Measurements from ENCODE around the gene MIR17HG.
"Not testable (repeated sequence)": the region's sequence is repeated elsewhere in the genome, so short reads cannot be mapped to it uniquely, and the experiment has no call there.

Gene MIR17HG

DNA sequence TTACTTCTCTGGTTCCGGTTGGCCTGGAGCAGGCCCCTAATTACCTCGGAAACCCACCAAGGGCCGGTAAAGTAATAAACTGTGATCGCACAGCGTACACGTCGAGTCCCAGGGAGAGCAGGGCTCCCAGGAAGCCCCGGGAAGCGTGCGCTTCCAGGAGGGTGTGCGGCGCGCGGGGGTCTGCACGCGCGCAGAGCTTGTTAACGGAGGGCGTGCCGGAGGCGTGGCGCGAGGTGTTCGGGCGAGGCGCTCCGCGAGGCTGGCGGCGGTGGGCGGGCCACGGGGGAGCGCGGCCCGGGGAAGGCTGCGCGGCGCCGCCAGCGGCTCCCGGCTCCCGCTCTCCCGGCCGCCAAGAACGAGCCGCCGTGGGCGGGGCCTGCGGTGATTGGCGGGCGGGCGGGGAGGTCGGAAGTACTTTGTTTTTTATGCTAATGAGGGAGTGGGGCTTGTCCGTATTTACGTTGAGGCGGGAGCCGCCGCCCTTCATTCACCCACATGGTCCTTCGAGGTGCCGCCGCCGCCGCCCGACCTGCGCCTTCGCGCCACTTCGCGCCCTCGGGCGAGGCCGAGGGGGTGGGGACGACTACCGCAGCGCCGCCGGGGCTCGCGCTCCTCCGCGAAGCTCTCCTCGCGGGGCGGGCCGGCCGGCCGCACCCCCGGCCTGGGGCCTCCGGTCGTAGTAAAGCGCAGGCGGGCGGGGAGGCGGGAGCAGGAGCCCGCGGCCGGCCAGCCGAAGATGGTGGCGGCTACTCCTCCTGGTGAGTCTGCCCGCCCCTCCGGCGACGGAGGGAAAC lies at the start of gene MIR17HG:
Gene MIR17HG, plus strand, starts transcription at position 486 of the 794 bp plus-strand sequence.
- DNase-seq: peak; percentile 95

DNA sequence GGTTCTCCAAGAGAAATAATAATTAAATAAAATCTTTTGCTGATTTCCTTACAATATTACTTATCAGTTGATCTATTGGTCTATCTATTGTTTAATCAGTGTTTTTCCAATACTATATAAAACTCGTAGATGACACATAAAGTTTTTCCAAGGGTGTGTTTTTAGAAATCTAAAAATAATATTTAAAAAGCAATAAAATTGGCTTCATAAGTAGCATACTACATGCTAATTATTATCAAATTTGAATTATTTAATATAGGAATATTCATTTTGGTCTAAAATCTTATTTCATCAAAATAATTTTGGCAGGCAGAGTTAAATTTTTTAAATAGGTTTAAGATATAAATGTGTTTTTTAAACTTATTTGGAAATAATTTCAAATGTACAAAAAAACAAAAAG lies 49.4 kb upstream of the MIR17HG start:
- no peak for DNase-seq

DNA sequence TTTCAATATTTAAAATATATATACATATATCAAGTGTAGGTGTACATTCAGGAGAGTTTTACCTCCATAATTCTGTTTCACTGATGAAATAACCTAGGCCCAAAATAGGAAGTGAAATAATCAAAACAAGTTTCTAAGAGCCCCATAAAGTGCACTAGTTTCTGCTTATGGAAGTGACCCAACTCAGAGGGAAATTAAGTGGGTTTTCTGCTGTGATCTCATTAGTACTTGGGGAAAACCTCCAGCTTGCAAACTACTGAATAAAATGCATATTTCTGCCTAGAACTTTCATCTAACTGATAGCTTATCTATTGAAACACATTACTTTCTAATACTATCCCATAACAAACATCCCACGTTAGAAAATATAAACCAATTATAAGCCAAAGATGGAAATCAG lies 45.4 kb upstream of the MIR17HG start:
- DNase-seq: no peak

DNA sequence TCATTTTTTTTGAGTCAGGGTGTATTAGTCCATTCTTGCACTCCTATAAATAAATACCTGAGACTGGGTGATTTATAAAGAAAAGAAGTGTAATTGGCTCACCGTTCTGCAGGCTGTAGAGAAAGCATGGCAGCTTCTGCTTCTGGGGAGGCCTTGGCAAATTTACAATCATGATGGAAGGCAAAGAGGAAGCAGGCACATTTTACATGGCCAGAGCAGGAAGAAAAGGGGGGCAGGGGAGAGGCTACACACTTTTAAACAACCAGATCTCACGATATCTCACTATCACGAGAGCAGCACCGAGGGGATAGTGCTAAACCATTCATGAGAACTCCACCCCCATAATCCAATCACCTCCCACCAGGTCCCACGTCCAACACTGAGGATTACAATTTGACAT lies 44.5 kb upstream of the MIR17HG start:
- peak; percentile 49 for DNase-seq

DNA sequence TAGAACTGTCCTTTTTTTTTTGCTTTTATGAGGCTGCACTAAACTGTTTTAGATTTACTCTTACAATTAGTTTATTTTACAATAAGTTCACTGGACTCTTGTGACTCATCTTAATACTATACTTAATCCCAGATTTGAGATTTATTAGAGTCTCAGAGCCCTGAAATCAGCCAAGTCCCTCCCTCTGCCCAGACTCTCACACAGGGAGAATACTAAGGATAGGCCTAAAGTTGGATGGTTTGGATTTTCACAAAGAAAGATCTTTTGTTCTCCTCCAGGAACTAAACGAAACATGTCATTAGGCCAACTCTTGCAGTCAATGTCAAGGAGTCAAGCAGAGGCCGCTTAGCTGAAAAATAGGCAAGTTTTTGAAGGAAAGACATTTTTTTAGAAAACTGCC lies 42.7 kb upstream of the MIR17HG start:
- DNase-seq: no peak

DNA sequence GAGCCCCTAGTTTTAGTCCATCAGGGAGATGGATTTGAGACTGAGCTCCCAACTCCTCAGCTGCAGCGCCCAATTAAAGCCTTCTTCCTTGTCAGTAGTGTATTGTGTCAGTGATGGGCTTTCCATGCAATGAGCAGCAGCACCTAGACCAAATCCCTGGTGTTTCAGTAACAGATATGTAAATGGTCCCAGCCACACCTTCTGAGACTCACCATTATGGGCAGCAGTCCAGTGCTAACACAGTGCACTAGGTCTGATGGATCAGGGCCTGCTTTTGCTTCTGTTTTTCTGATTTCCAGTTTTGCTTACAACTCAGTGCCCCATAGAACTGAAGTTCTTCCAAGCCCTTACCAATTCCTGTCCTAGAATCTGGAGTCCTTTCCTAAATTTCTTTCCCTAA lies 41.8 kb upstream of the MIR17HG start:
- no peak for DNase-seq

DNA sequence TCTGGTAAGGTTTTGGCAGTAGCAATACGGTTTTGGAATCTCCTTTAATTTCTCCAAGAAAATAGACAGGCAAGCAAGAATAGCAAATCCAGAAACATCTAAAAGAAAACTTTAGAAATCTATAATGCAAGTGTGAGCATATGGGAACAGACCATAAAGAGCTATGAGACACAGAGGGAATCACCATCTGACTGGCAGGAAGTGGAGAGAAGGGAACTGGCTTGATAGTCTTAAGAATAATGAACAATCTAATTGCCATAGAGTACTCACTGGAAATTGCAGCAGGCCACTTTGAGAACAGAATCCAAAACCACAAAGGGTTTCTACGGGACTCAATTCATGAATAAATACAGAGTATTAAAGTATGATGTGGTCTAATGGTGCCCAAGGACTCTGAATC lies 39.6 kb upstream of the MIR17HG start:
- no peak for DNase-seq

DNA sequence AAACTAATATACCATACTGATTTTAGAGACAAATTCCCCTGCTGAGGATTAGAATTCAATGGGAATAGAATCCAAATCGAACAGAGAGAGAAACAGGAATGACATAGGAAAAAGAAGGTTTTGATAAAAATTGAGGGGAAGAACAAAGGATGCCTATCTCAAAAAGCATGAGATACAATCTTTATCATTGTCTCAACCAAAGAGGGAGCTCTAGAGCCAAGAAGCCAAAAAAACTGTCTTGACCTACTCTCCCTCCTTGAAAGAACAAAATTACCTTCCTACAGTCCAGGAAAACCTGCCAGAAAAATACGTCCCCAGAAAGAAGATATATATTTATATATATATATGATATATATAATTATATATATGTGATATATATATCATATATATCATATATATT lies 39.2 kb upstream of the MIR17HG start:
- no peak for DNase-seq

DNA sequence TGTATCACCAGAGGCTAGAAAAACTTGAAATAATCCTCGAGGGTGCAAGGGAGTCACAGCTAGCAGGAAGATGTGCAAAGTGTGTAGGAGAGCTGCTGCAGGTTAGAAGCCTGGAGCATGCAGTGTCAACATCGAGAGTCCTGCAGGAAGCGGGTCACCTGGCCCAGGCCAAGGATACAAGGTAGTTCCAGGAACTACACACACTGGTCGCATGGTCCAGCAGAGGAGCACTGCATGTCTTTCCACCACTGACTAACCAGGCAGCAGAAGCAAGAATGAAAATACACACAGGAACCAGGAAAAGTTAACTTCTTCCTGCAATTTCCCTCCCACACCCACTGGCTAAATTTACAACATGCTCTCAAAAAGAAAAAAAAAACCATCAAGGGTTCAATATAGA lies 36.0 kb upstream of the MIR17HG start:
- peak; percentile 23 for DNase-seq

DNA sequence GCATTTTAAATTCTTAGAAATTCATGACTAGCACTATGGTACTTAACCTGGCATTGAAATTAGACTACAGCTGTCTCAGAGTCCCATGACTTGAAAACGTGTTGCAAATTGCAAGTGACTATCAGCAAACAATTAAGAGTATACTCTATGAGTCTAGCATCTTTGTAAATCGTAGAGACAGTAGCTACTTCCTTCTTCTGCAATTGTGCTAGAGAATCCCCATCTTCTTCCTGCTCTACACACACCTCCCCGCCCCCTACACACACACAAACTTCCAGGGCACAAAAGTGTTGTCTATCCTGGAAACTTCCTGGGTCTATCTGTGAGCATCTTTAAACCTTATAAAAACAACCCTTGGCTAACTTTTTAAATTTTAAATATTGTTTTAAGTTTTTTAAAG lies 35.2 kb upstream of the MIR17HG start:
- DNase-seq: peak; percentile 29

DNA sequence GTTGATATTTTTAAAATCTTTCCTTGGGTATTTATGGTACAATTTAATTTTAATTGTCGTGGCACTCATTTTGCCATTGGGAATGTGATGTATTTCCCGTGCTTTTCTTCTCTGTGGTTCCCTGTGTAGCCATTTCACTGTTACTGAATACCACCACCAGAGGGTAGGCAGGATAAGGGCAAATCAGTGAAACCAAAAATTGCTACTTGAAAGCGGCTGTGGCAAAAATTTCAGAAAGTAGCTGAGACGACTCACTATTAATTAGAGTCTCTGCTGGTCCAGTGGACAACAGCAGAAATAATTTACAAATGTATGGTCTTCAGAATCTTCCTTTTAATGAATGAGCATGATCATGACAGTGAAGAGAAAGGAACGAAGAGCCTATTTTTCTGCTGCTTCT lies 34.4 kb upstream of the MIR17HG start:
- peak; percentile 84 for DNase-seq

DNA sequence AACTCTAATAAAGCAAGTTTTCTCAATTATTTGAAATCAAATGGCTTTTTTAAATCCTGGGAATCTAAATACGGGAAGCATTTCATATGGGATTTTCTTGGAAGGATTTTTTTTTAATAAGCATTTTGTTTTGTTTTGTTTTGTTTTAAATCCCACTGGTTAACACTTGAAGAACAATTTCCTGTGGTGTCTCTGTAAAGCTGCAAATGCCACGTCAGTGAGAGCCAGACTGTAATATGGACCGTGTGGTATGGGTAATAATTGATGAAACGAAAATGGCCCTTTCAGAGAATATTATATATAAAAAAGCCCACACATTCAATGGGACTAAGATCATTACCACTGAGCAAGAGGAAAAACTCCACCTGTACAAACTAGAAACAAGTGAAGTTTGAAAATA lies 33.9 kb upstream of the MIR17HG start:
- DNase-seq: peak; percentile 37

DNA sequence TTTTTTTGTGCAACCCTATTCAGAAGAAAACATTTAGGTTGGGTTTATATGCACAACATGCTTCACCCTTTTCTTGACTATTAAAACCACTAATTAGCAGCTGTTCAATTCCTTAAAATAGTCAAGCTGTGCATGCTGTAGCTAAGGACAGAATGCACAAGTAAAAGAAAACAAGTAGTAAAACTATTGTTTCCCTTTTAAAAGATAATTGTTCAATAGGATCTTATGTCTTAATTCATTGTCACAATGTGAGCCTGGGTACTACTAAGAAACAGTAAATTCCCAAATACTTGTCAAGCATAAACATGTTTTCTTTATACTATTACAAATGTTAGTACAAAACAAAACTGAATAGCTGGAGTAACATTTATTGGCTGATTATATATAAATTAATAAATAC lies 32.6 kb upstream of the MIR17HG start:
- DNase-seq: no peak

DNA sequence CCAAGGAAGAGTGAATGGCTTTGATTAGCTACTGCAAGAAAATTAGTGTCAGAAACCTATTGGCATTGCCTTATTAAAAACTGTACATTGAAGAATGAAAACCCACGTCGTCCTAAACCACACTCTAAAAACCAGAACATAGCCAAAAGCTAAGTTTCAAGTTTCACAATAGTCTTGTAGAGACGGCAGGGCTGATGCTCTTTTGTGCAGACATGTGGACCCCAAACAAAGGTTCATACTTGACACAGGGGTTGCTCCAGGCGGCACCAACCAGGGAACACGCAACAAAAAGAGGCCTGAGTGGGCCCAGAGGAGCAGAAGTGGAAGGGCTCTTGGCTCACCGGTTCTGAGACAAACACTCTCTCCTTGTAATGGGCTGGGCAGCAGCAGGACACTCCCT lies 28.6 kb upstream of the MIR17HG start:
- no peak for DNase-seq

DNA sequence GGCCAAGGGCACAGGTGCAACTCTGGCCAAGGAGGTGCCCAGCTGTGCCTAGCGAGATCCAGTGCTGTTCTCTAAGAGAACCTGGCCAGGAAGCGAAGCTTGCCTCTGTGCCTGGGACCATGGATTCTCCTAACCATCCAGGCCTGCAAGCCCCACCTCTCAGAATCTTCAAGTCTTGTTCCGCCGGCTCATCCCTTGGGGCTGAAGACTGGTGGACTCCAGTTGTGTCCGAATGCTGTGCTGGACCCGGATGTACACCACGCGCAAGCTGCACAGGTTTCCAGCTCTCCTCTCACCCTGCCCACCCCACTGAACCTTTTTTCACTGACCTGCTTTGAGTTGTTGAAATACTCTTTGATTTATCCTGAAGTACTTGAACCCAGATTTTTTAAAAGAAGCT lies 27.5 kb upstream of the MIR17HG start:
- no peak for DNase-seq

DNA sequence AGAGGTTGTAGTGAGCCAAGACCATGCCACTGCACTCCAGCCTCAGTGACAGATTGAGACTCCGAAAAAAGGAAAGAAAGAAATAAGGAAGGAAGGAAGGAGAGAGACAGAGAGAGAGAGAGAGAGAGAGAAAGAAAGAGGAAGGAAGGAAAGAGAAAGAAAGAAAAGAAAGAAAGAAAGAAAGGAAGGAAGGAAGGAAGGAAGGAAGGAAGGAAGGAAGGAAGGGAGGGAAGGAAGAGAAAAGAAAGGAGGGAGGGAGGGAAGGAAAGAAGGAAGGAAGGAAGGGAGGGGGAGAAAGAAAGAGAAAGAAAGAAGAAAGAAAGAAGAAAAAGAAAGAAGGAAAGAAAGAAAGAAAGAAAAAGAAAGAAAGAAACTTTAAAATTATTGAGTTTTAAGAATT lies 26.5 kb upstream of the MIR17HG start:
- DNase-seq: not testable (repeated sequence)

DNA sequence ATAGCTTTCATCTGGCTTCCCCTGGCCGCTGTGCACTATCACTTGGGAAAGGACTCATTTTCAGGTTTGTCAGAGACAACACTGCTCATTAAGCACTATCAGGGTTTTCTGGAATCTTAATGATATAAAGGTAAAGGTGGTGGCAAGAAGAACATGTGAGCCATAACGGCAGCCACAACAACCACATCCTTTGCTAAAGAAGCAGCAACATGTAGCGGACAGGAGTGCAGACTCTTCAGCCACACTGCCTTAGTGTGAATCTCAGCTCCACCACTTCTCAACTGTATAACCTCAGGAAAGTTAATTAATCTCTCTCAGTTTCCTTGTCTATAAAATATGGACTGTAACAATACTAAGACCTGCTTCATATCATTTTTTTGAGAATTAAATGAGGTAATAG lies 24.1 kb upstream of the MIR17HG start:
- DNase-seq: no peak

DNA sequence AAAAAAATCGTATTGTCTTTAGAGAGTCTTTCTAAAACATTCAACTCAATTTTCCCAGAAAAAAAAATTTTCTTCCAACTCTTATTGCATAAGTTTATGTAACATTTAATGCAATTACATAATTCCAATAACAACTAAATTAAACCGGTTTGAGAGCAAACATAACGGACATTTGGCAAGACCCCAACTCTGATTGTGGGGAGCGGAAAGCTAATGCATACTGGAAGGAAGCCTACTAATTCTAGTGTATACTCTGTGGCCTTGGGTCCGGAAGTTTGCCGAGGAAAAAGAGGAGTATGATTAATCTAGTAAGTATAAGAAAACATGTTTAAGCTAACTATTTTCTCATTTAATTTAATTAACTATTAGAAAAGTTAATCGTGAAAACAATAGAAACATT lies 21.3 kb upstream of the MIR17HG start:
- DNase-seq: no peak

DNA sequence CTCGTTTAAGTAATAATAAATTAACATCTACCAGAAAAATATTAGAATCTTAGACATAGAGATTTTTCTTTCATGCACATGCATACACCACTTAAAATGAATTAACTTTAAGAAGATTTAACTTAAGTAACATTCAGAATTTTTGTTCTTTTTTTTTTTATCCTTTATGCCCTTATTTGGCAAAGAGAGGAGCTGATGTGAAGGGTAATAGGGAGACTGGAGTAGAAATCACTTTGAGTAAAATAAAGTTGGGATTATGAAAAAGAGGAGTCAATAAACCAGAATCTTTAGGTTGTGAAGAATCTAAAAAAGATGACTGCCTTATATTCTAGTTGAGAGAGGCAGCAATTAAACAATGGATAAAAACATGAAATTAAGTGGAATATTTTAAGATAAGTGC lies 18.8 kb upstream of the MIR17HG start:
- DNase-seq: no peak

DNA sequence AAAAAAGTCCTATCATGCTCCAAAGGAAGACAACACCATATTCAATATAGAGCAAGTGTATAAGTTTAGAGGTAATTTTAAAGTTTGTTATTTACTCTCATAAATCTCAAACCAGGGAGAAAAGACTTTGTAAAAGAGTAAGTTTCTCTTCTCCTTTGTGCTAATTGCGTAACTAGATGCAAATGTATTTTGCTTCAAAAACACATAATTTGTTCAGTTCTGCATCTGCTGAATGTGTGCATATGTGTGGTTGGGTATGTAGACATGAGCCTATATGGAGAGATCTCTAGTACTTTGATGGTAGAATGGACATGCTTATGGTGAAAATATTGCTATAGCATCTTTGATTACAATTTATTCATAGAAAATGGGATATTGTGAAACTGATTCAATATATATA lies 17.8 kb upstream of the MIR17HG start:
- no peak for DNase-seq

DNA sequence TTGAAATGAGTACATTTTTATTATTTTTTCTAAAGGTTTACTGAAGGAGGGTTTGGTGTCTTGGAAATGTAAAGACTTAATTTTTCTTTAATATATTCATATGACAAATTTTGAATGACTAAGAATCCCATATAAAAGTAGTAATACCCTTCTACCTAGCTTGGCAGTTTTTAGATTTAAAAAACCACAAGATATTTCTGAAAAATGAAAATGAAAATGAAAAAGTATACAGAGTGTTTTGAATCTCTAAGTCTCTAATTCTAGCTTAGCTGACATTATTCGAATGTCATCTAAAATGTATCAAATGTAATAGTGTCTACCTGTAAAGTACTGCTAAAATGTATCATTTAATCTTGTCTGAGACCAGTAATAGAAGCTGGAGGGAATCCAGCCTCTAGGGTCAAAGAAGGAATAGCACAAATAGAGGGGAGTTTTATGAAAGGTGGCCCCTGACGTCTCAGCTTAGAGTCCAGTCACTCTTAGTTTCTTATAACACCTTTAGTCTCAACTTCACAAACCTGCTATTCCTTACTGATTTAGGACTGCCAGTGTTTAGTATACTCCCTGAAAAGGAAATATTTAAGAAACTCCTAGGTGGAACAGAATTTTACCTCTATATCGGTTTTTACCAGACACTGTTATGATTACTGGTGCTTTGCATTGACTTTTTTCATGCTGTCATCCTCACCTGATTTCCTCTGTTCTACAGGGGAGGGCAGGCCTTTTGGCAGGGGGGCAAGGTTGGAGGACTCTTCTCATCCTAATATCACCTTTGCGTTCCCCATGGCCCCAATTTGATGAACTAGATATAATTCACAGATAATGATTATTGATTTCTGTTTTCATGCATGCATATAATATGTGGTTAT lies 16.2 kb upstream of the MIR17HG start:
- DNase-seq: no peak

DNA sequence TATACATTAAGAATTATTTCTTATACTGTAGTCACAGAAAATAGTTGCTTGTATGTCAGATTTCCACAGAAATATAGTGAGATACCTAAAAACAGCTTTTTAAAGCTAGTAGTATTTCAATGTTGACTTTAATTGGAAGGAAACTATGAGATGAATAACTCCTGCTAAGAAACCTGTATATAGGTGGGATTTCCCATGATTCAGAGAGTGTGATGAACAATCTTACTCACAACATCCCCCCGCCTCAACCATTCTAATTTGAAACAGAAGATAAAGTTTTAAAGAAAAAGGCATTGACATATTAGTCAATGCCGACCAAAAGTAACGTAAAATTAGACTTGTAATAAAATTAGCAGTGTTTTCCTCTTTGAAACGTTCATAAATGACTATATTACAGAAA lies 1.4 kb upstream of the MIR17HG start:
- DNase-seq: no peak

DNA sequence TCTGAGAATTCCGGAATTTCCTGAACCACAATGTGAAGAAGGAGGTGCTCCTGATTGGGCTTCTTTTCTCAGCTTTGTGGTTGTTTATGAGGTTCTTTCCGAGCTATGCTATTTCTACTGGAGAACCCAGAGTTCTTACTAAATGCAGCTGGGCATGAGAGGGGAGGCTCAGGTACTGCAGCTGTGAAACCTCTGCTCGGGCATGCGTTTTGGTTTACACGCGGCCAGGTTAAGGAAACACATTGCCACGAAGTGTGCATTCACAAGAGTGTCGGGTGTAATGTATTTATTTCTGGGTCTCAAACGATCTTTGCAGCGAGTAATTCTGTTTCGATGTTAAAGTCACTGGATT lies 661 bp upstream of the MIR17HG start:
- peak; percentile 79 for DNase-seq

All from OCI-M1 (cell line).